Heart left ventricle (tissue), 13 donors: Measurements from ENCODE around the gene PYM1.

Experiments used
- CTCF ChIP-seq, 12 donors: fragments of 200-600 bp; sonication (generic) in 4 of 12; IDR thresholded peaks; one replicate each; pipeline versions ENCODE4 v1.5.0 to v1.8.0; 2018 to 2022; ENCODE audit warnings: antibody characterized with exemption in 12 of 12, mild to moderate bottlenecking in 5 of 12
- POLR2A ChIP-seq, 2 donors: fragments of 450-650 bp; IDR thresholded peaks; one replicate each; pipeline ENCODE4 v1.6.1; 2017; ENCODE audit warnings: antibody characterized with exemption in 2 of 2, mild to moderate bottlenecking in 2 of 2, moderate library complexity in 2 of 2
- donor health status: ischemic (EF 13 %, LVEDD 7.1; RV severe dilation, severe dysfunction).
- donor health status: DM: no; HTN: yes; CAD: no.
- donor health status: DM: no; HTN: no; CAD: no.
- donor health status: ischemic (EF 25% LVEDD 6.9; RV normal size, moderate dysfunction).
- donor health status: ischemic (EF 25% LVEDD 5.7; RV mildly dilated, moderate dysfunction).
- donor health status: ischemic (EF 35%, LVEDD 5.7; RV mildly dilated, moderate dysfunction).
- donor health status: nonischemic (EF 11% LVEDD 7.7; RV severe dilation, severe dysfunction).
- donor health status: DM: yes; HTN: yes; CAD: no.
- donor health status: PGD.
- donor health status: ischemic (EF 29% LVEDD 5.4; RV normal size, mild dysfunction).
- donor health status: nonischemic (EF 23%, LVEDD 6.1; RV moderate dilation, normal function).

GRCh38 chr12:55942055-55942454, 14.4 kb upstream of the PYM1 start:
- TF ChIP-seq CTCF (IDR thresholded peaks at IDR 0.05) (no peak), POLR2A (IDR thresholded peaks at IDR 0.05) (no peak)
